Measurements from ENCODE around the gene MTERF1.

The MTERF1 gene

GRCh38 chr7:91915401-91916050 is 35.0 kb upstream of the MTERF1 start:
- no peak for TF ChIP-seq CTCF (IDR thresholded peaks at IDR 0.05; ENCODE audit: low read depth, low read length)
- no peak for DNase-seq (ENCODE audit: extremely low read depth, low read depth)

DNA sequence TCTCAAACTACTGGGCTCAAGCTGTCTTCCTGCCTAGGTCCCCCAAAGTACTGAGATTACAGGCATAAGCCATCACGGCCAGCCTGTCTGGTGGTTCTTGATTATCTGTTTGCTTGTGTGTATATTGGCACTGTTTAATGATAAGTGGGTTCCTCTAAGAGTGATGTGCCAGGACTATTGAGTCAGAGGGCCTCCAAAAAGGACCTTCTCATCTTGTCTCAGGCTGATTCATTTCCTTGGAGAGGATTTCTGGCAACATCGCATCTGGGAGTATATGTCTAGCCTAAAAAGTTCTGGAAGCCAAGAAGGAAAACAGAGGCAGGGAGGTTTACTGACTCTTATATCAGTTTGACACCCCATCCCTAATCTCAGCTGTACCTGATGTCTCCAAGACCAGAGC is 33.1 kb upstream of the MTERF1 start:
- DNase-seq (ENCODE audit: extremely low read depth, low read depth), result no peak
- no peak for TF ChIP-seq CTCF (IDR thresholded peaks at IDR 0.05; ENCODE audit: low read depth, low read length)

- TF ChIP-seq CTCF (IDR thresholded peaks at IDR 0.05; ENCODE audit: low read depth, low read length), result no peak
- DNase-seq (ENCODE audit: extremely low read depth, low read depth), result no peak
These were observed 32.0 kb upstream of the MTERF1 start for GRCh38 chr7:91912494-91912893.

- no peak for TF ChIP-seq CTCF (IDR thresholded peaks at IDR 0.05; ENCODE audit: low read depth, low read length)
These were observed 30.6 kb upstream of the MTERF1 start for GRCh38 chr7:91911121-91911520.

GRCh38 chr7:91910171-91910570 is 29.7 kb upstream of the MTERF1 start:
- no peak for TF ChIP-seq CTCF (IDR thresholded peaks at IDR 0.05; ENCODE audit: low read depth, low read length)

More at GRCh38 chr7:91911121-91911520, 30.6 kb upstream of the MTERF1 start:
- DNase-seq (ENCODE audit: extremely low read depth, low read depth), result no peak

DNA sequence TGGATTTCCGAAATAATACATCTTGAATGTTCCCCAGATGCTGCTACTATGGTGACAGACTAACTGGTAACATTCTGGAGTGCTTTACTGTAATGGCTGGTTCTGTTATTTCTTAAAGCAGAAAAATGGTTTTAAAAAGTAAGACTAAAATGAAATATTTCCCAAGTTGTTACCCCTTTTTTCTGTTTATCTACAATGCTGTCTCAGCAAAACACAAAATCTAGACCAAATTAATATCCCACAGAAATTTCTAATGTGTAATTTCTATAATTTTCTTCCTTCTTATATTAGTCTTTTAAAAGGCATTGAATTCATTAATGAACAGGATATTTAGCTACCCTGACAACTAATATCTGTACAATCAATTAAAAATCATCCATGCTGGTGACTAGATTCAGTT is 19.1 kb upstream of the MTERF1 start:
- no peak for DNase-seq (ENCODE audit: extremely low read depth, low read depth)
- no peak for TF ChIP-seq CTCF (IDR thresholded peaks at IDR 0.05; ENCODE audit: low read depth, low read length)

More at GRCh38 chr7:91910171-91910570, 29.7 kb upstream of the MTERF1 start:
- DNase-seq (ENCODE audit: extremely low read depth, low read depth), result no peak

- no peak for TF ChIP-seq CTCF (IDR thresholded peaks at IDR 0.05; ENCODE audit: low read depth, low read length)
- DNase-seq (ENCODE audit: extremely low read depth, low read depth), result no peak
These were observed 17.9 kb upstream of the MTERF1 start for GRCh38 chr7:91898240-91898992.
